Panc1 (cell line): ENCODE data around the gene SSH2. TPM values are rescaled to one million over a fixed set of nuclear protein-coding genes. Genes with fewer than 3 reads are reported as not detected.

ENCODE experiments used
- ATAC-seq: fragments of 200-7000 bp; cut with Tn5 transposase; 2 replicates; pipeline ENCODE4 v1.9.1; 2020; ENCODE audit warnings: mild to moderate bottlenecking, moderate library complexity
- BruUV-seq: library from RNA; stranded (reverse); fragments of 400-500 nt; replicated peaks from 2 replicates; lab custom pipeline; 2021; lab: Mats Ljungman, UMichigan
- CTCF ChIA-PET: fragments of 300-600 bp; sonication (Branson Sonifier 250); formaldehyde crosslinking; loops from one replicate; lab custom pipeline; 2022; ENCODE audit warnings: antibody characterized with exemption; lab: Charles Lee
- POLR2A ChIA-PET: fragments of 300-600 bp; sonication (Branson Sonifier 250); formaldehyde crosslinking; loops from one replicate; lab custom pipeline; 2022; ENCODE audit warnings: antibody characterized with exemption; lab: Charles Lee
- DNase-seq: peaks from one replicate; pipeline ENCODE4 v3.0.0-alpha.2; 2010; ENCODE audit warnings: low read depth, low spot score
- H3K27ac ChIP-seq: 2 replicates; pipeline ENCODE4 v1.5.1; 2011; ENCODE audit warnings: mild to moderate bottlenecking, low read length, inconsistent platforms
- H3K27me3 ChIP-seq: fragments of 200-500 bp; sonication (Bioruptor generic); 2 replicates; pipeline ENCODE4 v1.6.0; 2014; ENCODE audit warnings: low read length, inconsistent platforms; ENCODE audit not compliant: control insufficient read depth, insufficient read depth
- H3K36me3 ChIP-seq: fragments of 200-500 bp; sonication (Bioruptor generic); 2 replicates; pipeline ENCODE4 v1.5.1; 2014; ENCODE audit warnings: inconsistent platforms, mild to moderate bottlenecking, low read length, moderate library complexity; ENCODE audit not compliant: control insufficient read depth, insufficient read depth
- H3K4me1 ChIP-seq: 2 replicates; pipeline ENCODE4 v1.5.1; 2011; ENCODE audit warnings: inconsistent platforms, mild to moderate bottlenecking, low read length, moderate library complexity; ENCODE audit not compliant: control insufficient read depth, insufficient read depth
- H3K4me3 ChIP-seq, 2 experiments: 2 replicates each; pipeline ENCODE4 v1.5.1; 2011 to 2012; ENCODE audit warnings: low read depth in 2 of 2, low read length in 2 of 2, mild to moderate bottlenecking in 2 of 2, inconsistent platforms in 1 of 2, moderate library complexity in 1 of 2
- H3K9me3 ChIP-seq: fragments of 200-500 bp; sonication (Bioruptor generic); 2 replicates; pipeline ENCODE4 v1.5.1; 2014; ENCODE audit warnings: low read depth, mild to moderate bottlenecking, inconsistent platforms, low read length, moderate library complexity; ENCODE audit not compliant: control insufficient read depth, insufficient read depth
- POLR2AphosphoS5 ChIP-seq: IDR thresholded peaks from 2 replicates; pipeline ENCODE4 v1.6.1; 2012; ENCODE audit warnings: mild to moderate bottlenecking, low read depth, low read length, moderate library complexity
- SIN3A ChIP-seq: IDR thresholded peaks from 2 replicates; pipeline ENCODE4 v1.6.1; 2012; ENCODE audit warnings: low read depth, mild to moderate bottlenecking, low read length, moderate library complexity, borderline replicate concordance; ENCODE audit not compliant: insufficient read depth
- TCF7L2 ChIP-seq: IDR thresholded peaks from 2 replicates; pipeline ENCODE4 v1.6.1; 2011; ENCODE audit warnings: mild to moderate bottlenecking, low read depth, low read length, inconsistent platforms
- in situ Hi-C: cut with HindIII; loops from 2 replicates; pipeline ENCODE4 v1.10.0; 2016; ENCODE audit warnings: low sequenced_read_pairs, low pct_unique_long_range_greater_than_20kb
- intact Hi-C: fragments of 100-400 bp; cut with micrococcal nuclease; formaldehyde crosslinking; loops from one replicate; pipeline ENCODE4 v1.10.0; 2022; ENCODE audit not compliant: unreplicated experiment
- total RNA-seq: library from RNA; stranded (reverse); gene quantifications from one replicate; pipeline ENCODE4 v1.2.1, GENCODE V29; 2021; ENCODE audit not compliant: unreplicated experiment
- TF ChIP-seq, protein P1 (sequence below): fragments of 450-650 bp; IDR thresholded peaks from 2 replicates; pipeline ENCODE4 v1.5.1; 2017; ENCODE audit warnings: mild to moderate bottlenecking
- TF ChIP-seq, protein P2 (sequence below), 2 experiments: IDR thresholded peaks; 2 replicates each; pipeline ENCODE4 v1.6.1; 2011 to 2012; ENCODE audit warnings: low read depth in 2 of 2, control low read depth in 1 of 2, low read length in 1 of 2, mild to moderate bottlenecking in 1 of 2, moderate library complexity in 1 of 2; ENCODE audit not compliant: insufficient read depth in 1 of 2

SSH2 gene
- total RNA-seq, 1 experiment from 2014 or later: 30.6 TPM

DNA sequence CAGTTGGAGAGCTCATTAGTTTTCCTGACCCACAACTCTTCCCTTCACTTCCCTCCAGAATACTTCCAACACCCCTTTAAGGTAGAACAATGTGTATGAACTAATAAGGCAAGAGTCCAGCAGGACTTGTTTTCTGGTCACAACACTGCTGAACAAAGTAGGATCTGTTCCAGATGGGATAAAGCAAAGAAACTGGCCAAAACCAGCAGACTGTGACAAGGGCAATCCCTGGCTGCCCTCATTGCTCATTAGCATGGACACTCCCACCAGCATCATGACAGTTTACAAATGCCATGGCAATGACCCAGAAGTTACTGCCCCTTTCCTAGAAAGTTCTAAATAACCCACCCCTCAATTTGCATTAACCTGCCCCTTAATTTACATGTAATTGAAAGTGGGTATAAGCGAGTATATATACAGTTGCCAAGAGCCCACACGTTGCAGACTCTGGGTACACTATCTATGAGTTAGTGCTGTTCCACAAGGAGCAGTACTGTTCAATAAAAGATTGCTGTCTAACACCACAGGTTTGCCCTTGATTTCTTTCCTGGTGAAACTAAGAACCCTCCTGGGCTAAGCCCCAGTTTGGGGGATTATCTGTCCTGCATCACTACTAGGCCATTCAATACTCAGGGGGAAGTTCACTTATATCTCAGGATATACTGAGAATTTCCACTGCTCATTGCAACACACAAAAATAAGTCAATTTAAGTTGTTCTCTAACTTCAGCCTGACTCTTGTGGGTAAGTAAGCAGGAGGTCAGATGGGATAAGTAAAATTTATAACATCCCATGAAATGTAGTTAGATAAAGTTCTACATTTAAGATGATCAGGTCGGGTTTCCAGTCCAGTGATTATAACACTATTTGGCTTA, 82.3 kb downstream of the SSH2 start:
- TF ChIP-seq TCF7L2 (no peak), POLR2AphosphoS5 (no peak), SIN3A (no peak)
- TF ChIP-seq, protein P1, sequence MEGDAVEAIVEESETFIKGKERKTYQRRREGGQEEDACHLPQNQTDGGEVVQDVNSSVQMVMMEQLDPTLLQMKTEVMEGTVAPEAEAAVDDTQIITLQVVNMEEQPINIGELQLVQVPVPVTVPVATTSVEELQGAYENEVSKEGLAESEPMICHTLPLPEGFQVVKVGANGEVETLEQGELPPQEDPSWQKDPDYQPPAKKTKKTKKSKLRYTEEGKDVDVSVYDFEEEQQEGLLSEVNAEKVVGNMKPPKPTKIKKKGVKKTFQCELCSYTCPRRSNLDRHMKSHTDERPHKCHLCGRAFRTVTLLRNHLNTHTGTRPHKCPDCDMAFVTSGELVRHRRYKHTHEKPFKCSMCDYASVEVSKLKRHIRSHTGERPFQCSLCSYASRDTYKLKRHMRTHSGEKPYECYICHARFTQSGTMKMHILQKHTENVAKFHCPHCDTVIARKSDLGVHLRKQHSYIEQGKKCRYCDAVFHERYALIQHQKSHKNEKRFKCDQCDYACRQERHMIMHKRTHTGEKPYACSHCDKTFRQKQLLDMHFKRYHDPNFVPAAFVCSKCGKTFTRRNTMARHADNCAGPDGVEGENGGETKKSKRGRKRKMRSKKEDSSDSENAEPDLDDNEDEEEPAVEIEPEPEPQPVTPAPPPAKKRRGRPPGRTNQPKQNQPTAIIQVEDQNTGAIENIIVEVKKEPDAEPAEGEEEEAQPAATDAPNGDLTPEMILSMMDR: no peak
- TF ChIP-seq, protein P2, sequence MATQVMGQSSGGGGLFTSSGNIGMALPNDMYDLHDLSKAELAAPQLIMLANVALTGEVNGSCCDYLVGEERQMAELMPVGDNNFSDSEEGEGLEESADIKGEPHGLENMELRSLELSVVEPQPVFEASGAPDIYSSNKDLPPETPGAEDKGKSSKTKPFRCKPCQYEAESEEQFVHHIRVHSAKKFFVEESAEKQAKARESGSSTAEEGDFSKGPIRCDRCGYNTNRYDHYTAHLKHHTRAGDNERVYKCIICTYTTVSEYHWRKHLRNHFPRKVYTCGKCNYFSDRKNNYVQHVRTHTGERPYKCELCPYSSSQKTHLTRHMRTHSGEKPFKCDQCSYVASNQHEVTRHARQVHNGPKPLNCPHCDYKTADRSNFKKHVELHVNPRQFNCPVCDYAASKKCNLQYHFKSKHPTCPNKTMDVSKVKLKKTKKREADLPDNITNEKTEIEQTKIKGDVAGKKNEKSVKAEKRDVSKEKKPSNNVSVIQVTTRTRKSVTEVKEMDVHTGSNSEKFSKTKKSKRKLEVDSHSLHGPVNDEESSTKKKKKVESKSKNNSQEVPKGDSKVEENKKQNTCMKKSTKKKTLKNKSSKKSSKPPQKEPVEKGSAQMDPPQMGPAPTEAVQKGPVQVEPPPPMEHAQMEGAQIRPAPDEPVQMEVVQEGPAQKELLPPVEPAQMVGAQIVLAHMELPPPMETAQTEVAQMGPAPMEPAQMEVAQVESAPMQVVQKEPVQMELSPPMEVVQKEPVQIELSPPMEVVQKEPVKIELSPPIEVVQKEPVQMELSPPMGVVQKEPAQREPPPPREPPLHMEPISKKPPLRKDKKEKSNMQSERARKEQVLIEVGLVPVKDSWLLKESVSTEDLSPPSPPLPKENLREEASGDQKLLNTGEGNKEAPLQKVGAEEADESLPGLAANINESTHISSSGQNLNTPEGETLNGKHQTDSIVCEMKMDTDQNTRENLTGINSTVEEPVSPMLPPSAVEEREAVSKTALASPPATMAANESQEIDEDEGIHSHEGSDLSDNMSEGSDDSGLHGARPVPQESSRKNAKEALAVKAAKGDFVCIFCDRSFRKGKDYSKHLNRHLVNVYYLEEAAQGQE (IDR thresholded peaks at IDR 0.05; ENCODE audit: insufficient read depth in 1 of 2, low read depth in 2 of 2, low read length in 1 of 2): no peak
- POLR2A ChIA-PET: interaction anchor here (0.6 kb wide), 1 partner anchor 25 kb away, joined by 3 read pairs; no protein-coding TSS in a partner anchor
- no peaks in the 10 kb centered on the region for H3K4me1 ChIP-seq
- no peak; the same call in 1 of the 2 replicates for ATAC-seq
- H3K9me3 ChIP-seq: no peaks in the 10 kb centered on the region
- CTCF ChIA-PET: no interaction called here
- no peaks in the 10 kb centered on the region for H3K27me3 ChIP-seq
- no peaks in the 10 kb centered on the region for H3K36me3 ChIP-seq
- intact Hi-C loops: no loop called here
- in situ Hi-C loops: no loop called here
- H3K27ac ChIP-seq: no peak overlapping the region
- no TSS peak for BruUV-seq
- H3K4me3 ChIP-seq: no peak overlapping the region
- DNase-seq: no peak

DNA sequence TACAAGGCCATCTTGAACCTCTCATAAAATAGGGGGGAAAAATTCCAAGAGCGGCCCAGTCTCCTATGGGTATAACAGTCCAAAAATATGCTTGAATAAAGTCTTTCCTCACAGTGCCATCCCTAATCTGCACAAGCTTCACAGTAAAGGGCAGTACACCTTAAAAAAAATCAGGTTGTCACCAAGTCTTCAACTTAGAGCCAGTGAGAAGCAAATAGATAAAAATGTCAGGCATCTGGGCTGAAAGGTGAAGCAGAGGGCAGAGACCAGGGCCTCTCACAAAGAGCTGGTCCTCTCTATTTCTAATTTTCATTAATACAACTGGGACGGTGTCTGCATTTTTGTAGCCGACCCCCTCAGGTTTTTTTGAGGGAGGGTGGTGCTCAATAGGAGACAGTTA, 82.9 kb downstream of the SSH2 start:
- no peak for TF ChIP-seq TCF7L2
- TF ChIP-seq, protein P2 (IDR thresholded peaks at IDR 0.05; ENCODE audit: insufficient read depth in 1 of 2, low read depth in 2 of 2, low read length in 1 of 2): no peak
- TF ChIP-seq, protein P1: no peak
- TF ChIP-seq SIN3A: no peak
- no peak for TF ChIP-seq POLR2AphosphoS5
- Histone ChIP-seq H3K36me3 (no peaks in the 10 kb centered on the region), H3K9me3 (no peaks in the 10 kb centered on the region), H3K4me1 (no peaks in the 10 kb centered on the region), H3K27ac (no peak overlapping the region), H3K4me3 (no peak overlapping the region), H3K27me3 (no peaks in the 10 kb centered on the region)
- no peak for DNase-seq
- intact Hi-C loops (no loop called here), in situ Hi-C loops (no loop called here)
- ChIA-PET POLR2A (interaction anchor here (0.6 kb wide), 1 partner anchor 26 kb away, joined by 3 read pairs; no protein-coding TSS in a partner anchor), CTCF (interaction anchor here (0.6 kb wide), 1 partner anchor 229 kb away, joined by 3 read pairs; no protein-coding TSS in a partner anchor)
- no peak for ATAC-seq
- BruUV-seq: no TSS peak
